Vagina (tissue), 2 donors: Measurements from ENCODE around the gene HCK. TPM values are rescaled to one million over a fixed set of nuclear protein-coding genes. Genes with fewer than 3 reads are reported as not detected.

Experiments
- DNase-seq, 2 donors: peaks; one replicate each; pipeline ENCODE4 v3.0.0-alpha.2; 2017; ENCODE audit errors: extremely low spot score in 2 of 2
- H3K27ac ChIP-seq: fragments of 200-600 bp; sonication (generic); one replicate; pipeline ENCODE4 v1.5.1; 2019
- H3K27me3 ChIP-seq: fragments of 200-600 bp; sonication (generic); one replicate; pipeline ENCODE4 v1.5.1; 2019
- H3K36me3 ChIP-seq, 2 donors: fragments of 200-600 bp; sonication (generic); one replicate each; pipeline ENCODE4 v1.5.1; 2017 to 2019
- H3K4me1 ChIP-seq: fragments of 200-600 bp; sonication (generic); one replicate; pipeline ENCODE4 v1.5.1; 2019
- H3K4me3 ChIP-seq, 2 donors: fragments of 200-600 bp; sonication (generic); 1 replicate in 1 of 2; 2 replicates in 1 of 2; pipeline ENCODE4 v1.5.1; 2016 to 2019
- H3K9me3 ChIP-seq: fragments of 200-600 bp; sonication (generic); one replicate; pipeline ENCODE4 v1.5.1; 2019
- POLR2A ChIP-seq, 2 donors: fragments of 450-650 bp; IDR thresholded peaks; one replicate each; pipeline ENCODE4 v1.6.1; 2017; ENCODE audit warnings: antibody characterized with exemption in 2 of 2, mild to moderate bottlenecking in 2 of 2, moderate library complexity in 2 of 2
- POLR2AphosphoS5 ChIP-seq, 2 donors: sonication (generic); formaldehyde crosslinking; IDR thresholded peaks; one replicate each; pipeline ENCODE4 v1.9.0; 2017; ENCODE audit warnings: antibody characterized with exemption in 2 of 2, mild to moderate bottlenecking in 2 of 2, low read depth in 1 of 2; ENCODE audit not compliant: insufficient read depth in 1 of 2
- intact Hi-C: fragments of 100-400 bp; cut with DNase I; formaldehyde crosslinking; loops from one replicate; pipeline ENCODE4 v1.15.1; 2023
- total RNA-seq: library from RNA; depleted of rRNA; stranded (reverse); fragments of >200 nt; gene quantifications from one replicate; pipeline ENCODE4 v1.2.3, GENCODE V29; 2016
- TF ChIP-seq, protein P1 (sequence below), 3 experiments: fragments of 450-650 bp in 2 of 3; fragments of 200-600 bp in 1 of 3; sonication (generic) in 1 of 3; IDR thresholded peaks; one replicate each; pipeline ENCODE4 v1.5.1; 2017 to 2019; ENCODE audit warnings: antibody characterized with exemption in 3 of 3, mild to moderate bottlenecking in 2 of 3, moderate library complexity in 2 of 3

The HCK gene
- total RNA-seq, 1 donor from 2014 or later = 10.1 TPM

GRCh38 chr20:32056708-32057483 is 4.9 kb downstream of the HCK start:
- intact Hi-C loops = no loop called here
- DNase-seq = no peak
- no peaks in the 10 kb centered on the region for H3K9me3 ChIP-seq
- no peaks in the 10 kb centered on the region for H3K27me3 ChIP-seq
- no peak overlapping the region for H3K27ac ChIP-seq
- no peaks in the 10 kb centered on the region for H3K36me3 ChIP-seq
- peaks cover 11% of the 10 kb centered on the region for H3K4me1 ChIP-seq
- TF ChIP-seq POLR2AphosphoS5 (IDR thresholded peaks at IDR 0.05; ENCODE audit: insufficient read depth in 1 of 2, low read depth in 1 of 2) = no peak
- no peak for TF ChIP-seq POLR2A (IDR thresholded peaks at IDR 0.05)
- TF ChIP-seq, protein P1, sequence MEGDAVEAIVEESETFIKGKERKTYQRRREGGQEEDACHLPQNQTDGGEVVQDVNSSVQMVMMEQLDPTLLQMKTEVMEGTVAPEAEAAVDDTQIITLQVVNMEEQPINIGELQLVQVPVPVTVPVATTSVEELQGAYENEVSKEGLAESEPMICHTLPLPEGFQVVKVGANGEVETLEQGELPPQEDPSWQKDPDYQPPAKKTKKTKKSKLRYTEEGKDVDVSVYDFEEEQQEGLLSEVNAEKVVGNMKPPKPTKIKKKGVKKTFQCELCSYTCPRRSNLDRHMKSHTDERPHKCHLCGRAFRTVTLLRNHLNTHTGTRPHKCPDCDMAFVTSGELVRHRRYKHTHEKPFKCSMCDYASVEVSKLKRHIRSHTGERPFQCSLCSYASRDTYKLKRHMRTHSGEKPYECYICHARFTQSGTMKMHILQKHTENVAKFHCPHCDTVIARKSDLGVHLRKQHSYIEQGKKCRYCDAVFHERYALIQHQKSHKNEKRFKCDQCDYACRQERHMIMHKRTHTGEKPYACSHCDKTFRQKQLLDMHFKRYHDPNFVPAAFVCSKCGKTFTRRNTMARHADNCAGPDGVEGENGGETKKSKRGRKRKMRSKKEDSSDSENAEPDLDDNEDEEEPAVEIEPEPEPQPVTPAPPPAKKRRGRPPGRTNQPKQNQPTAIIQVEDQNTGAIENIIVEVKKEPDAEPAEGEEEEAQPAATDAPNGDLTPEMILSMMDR (IDR thresholded peaks at IDR 0.05) = no peak
- no peak overlapping the region for H3K4me3 ChIP-seq

GRCh38 chr20:32057656-32058184 is 5.7 kb downstream of the HCK start:
- H3K4me1 ChIP-seq = peaks cover 3% of the 10 kb centered on the region
- H3K27me3 ChIP-seq = no peaks in the 10 kb centered on the region
- H3K9me3 ChIP-seq = no peaks in the 10 kb centered on the region
- intact Hi-C loops = no loop called here
- H3K4me3 ChIP-seq = no peak overlapping the region
- no peak for DNase-seq
- TF ChIP-seq POLR2A (IDR thresholded peaks at IDR 0.05) = no peak
- no peak for TF ChIP-seq POLR2AphosphoS5 (IDR thresholded peaks at IDR 0.05; ENCODE audit: insufficient read depth in 1 of 2, low read depth in 1 of 2)
- TF ChIP-seq, protein P1 (IDR thresholded peaks at IDR 0.05) = no peak
- no peak overlapping the region for H3K27ac ChIP-seq
- no peaks in the 10 kb centered on the region for H3K36me3 ChIP-seq

- intact Hi-C loops = no loop called here
- no peaks in the 10 kb centered on the region for H3K27me3 ChIP-seq
- H3K27ac ChIP-seq = no peak overlapping the region
- TF ChIP-seq POLR2AphosphoS5 (IDR thresholded peaks at IDR 0.05; ENCODE audit: insufficient read depth in 1 of 2, low read depth in 1 of 2) = no peak
- TF ChIP-seq, protein P1 (IDR thresholded peaks at IDR 0.05) = no peak
- TF ChIP-seq POLR2A (IDR thresholded peaks at IDR 0.05) = no peak
- no peak overlapping the region for H3K4me3 ChIP-seq
- H3K9me3 ChIP-seq = no peaks in the 10 kb centered on the region
- H3K4me1 ChIP-seq = no peaks in the 10 kb centered on the region
- DNase-seq = no peak
- H3K36me3 ChIP-seq = no peaks in the 10 kb centered on the region
These were observed 7.1 kb downstream of the HCK start for GRCh38 chr20:32059189-32059588.

DNA sequence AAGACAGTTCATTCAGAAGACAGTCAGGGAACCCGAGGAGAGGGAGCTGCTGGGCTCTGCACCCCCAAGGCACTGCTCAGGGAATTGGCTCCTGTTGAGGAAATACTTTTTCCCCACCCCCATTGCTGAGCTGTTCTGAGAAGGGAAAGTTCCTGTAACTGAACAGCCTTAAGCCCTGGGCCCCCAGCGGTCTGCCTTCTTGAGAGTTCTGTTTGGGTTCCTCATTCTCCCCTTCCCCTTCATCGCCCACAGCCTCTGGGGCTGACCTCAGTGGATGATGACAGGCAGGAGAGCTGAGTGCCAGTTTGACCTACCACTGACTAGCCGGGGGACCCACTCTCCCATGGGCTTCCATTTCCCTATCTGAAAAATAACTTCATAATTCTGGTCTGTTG is 10.7 kb downstream of the HCK start:
- intact Hi-C loops = no loop called here
- Histone ChIP-seq H3K4me3 (no peak overlapping the region), H3K36me3 (no peaks in the 10 kb centered on the region), H3K27ac (no peak overlapping the region), H3K4me1 (no peaks in the 10 kb centered on the region), H3K27me3 (no peaks in the 10 kb centered on the region), H3K9me3 (no peaks in the 10 kb centered on the region)
- TF ChIP-seq POLR2AphosphoS5 (IDR thresholded peaks at IDR 0.05; ENCODE audit: insufficient read depth in 1 of 2, low read depth in 1 of 2) = no peak
- TF ChIP-seq, protein P1 (IDR thresholded peaks at IDR 0.05) = no peak
- TF ChIP-seq POLR2A (IDR thresholded peaks at IDR 0.05) = no peak
- DNase-seq = no peak

- Histone ChIP-seq H3K4me3 (no peak overlapping the region), H3K27me3 (no peaks in the 10 kb centered on the region), H3K9me3 (no peaks in the 10 kb centered on the region), H3K4me1 (no peaks in the 10 kb centered on the region), H3K36me3 (no peaks in the 10 kb centered on the region), H3K27ac (no peak overlapping the region)
- no peak for TF ChIP-seq POLR2AphosphoS5 (IDR thresholded peaks at IDR 0.05; ENCODE audit: insufficient read depth in 1 of 2, low read depth in 1 of 2)
- TF ChIP-seq, protein P1 (IDR thresholded peaks at IDR 0.05) = no peak
- TF ChIP-seq POLR2A (IDR thresholded peaks at IDR 0.05) = no peak
- intact Hi-C loops = no loop called here
- DNase-seq = no peak
These were observed 11.7 kb downstream of the HCK start for GRCh38 chr20:32063695-32064094.
